Endodermal cell (in vitro differentiated cells): ENCODE measurements around the gene BEND5. TPM values are rescaled to one million over a fixed set of nuclear protein-coding genes. Genes with fewer than 3 reads are reported as not detected.

Experiments used
- DNase-seq: peaks from one replicate; pipeline ENCODE4 v3.0.0-alpha.2; 2017
- H3K27ac ChIP-seq: 2 replicates; pipeline ENCODE4 v1.5.1; 2013; ENCODE audit warnings: mild to moderate bottlenecking, low read depth, low read length, moderate library complexity
- H3K27me3 ChIP-seq: 2 replicates; pipeline ENCODE4 v1.6.1; 2013; ENCODE audit warnings: mild to moderate bottlenecking, low read length, moderate library complexity; ENCODE audit not compliant: insufficient read depth, control insufficient read depth, poor library complexity, severe bottlenecking
- H3K36me3 ChIP-seq: 2 replicates; pipeline ENCODE4 v1.7.0; 2013; ENCODE audit warnings: mild to moderate bottlenecking, low read length, moderate library complexity; ENCODE audit not compliant: control insufficient read depth, insufficient read depth
- H3K4me1 ChIP-seq: one replicate; pipeline ENCODE4 v1.7.0; 2013; ENCODE audit warnings: low read length; ENCODE audit not compliant: control insufficient read depth, insufficient read depth
- H3K4me3 ChIP-seq: 2 replicates; pipeline ENCODE4 v1.5.1; 2013; ENCODE audit warnings: mild to moderate bottlenecking, low read length, moderate library complexity
- H3K9ac ChIP-seq: 2 replicates; pipeline ENCODE4 v1.6.1; 2013; ENCODE audit warnings: mild to moderate bottlenecking, low read length, moderate library complexity; ENCODE audit not compliant: poor library complexity, severe bottlenecking; ENCODE audit errors: extremely low read depth
- H3K9me3 ChIP-seq: 2 replicates; pipeline ENCODE4 v1.6.1; 2013; ENCODE audit warnings: mild to moderate bottlenecking, low read length, moderate library complexity; ENCODE audit not compliant: control insufficient read depth
- H3K27ac Mint-ChIP-seq: 2 replicates; pipeline ENCODE4 v1.8.0; 2020; ENCODE audit warnings: mixed read lengths
- H3K27me3 Mint-ChIP-seq: 2 replicates; pipeline ENCODE4 v1.8.0; 2021; ENCODE audit warnings: mild to moderate bottlenecking, mixed read lengths; ENCODE audit not compliant: insufficient read depth
- H3K36me3 Mint-ChIP-seq: 2 replicates; pipeline ENCODE4 v1.8.0; 2020; ENCODE audit warnings: low read depth, mixed read lengths
- H3K4me1 Mint-ChIP-seq: 2 replicates; pipeline ENCODE4 v1.8.0; 2020; ENCODE audit warnings: mixed read lengths
- H3K4me3 Mint-ChIP-seq: 2 replicates; pipeline ENCODE4 v1.8.0; 2020; ENCODE audit warnings: mild to moderate bottlenecking, moderate library complexity, mixed read lengths
- H3K9me3 Mint-ChIP-seq: 2 replicates; pipeline ENCODE4 v1.8.0; 2020; ENCODE audit warnings: mild to moderate bottlenecking, mixed read lengths
- CTCF ChIP-seq: fragments of 200-600 bp; sonication (generic); conservative IDR thresholded peaks from 2 replicates; pipeline ENCODE4 v1.5.0; 2021; ENCODE audit warnings: antibody characterized with exemption, mild to moderate bottlenecking
- whole genome bisulfite sequencing, 2 experiments: methylation state at CpG; one replicate each; pipeline versions ENCODE4 v1.1.5 to v1.1.7; 2013; ENCODE audit warnings: missing lambda C conversion rate in 2 of 2, mixed read lengths in 1 of 2; ENCODE audit not compliant: insufficient coverage in 1 of 2, insufficient read length in 1 of 2; 5-methylcytosine and 5-hydroxymethylcytosine counted together
- total RNA-seq, 2 donors: library from RNA; stranded (reverse); fragmentation: NEBNext Ultra II Directional in 1 of 2; extraction: Animal tissue kit (Norgen Biotek cat#: 25700) in 1 of 2; gene quantifications; 2 replicates in 1 of 2; 3 replicates in 1 of 2; pipeline ENCODE4 v1.2.1, GENCODE V29; 2021

Gene BEND5
- total RNA-seq, 2 donors from 2014 or later: 5.9 to 6.1 TPM

GRCh38 chr1:48793863-48794262 lies 17.2 kb upstream of the BEND5 start:
- Mint-ChIP-seq H3K27me3 (peaks cover 5% of the 10 kb centered on the region), H3K36me3 (no peaks in the 10 kb centered on the region), H3K4me1 (peaks cover 14% of the 10 kb centered on the region), H3K27ac (no peak overlapping the region), H3K4me3 (no peak overlapping the region), H3K9me3 (no peaks in the 10 kb centered on the region)
- Histone ChIP-seq H3K9ac (no peak overlapping the region), H3K27ac (no peak overlapping the region), H3K4me1 (peaks cover 6% of the 10 kb centered on the region), H3K9me3 (no peaks in the 10 kb centered on the region), H3K36me3 (no peaks in the 10 kb centered on the region), H3K4me3 (no peak overlapping the region), H3K27me3 (peaks cover 18% of the 10 kb centered on the region)
- WGBS, 2 experiments: 81% methylated on average over 1 of the region's 1 CpG; no CpG with 5 or more reads in 1 of the 2 experiments
- no peak for DNase-seq
- TF ChIP-seq CTCF: no peak

- no peak overlapping the region for H3K9ac ChIP-seq
- Mint-ChIP-seq H3K27ac (no peak overlapping the region), H3K9me3 (no peaks in the 10 kb centered on the region), H3K27me3 (no peaks in the 10 kb centered on the region), H3K4me3 (no peak overlapping the region), H3K4me1 (peaks cover 14% of the 10 kb centered on the region), H3K36me3 (no peaks in the 10 kb centered on the region)
- no peak for TF ChIP-seq CTCF
- no peak for DNase-seq
- peaks cover 22% of the 10 kb centered on the region for H3K27me3 ChIP-seq
- no peaks in the 10 kb centered on the region for H3K9me3 ChIP-seq
- H3K36me3 ChIP-seq: no peaks in the 10 kb centered on the region
- WGBS, 2 experiments: 91% methylated on average over 1 of the region's 1 CpG; no CpG with 5 or more reads in 1 of the 2 experiments
- H3K27ac ChIP-seq: no peak overlapping the region
- peaks cover 6% of the 10 kb centered on the region for H3K4me1 ChIP-seq
- no peak overlapping the region for H3K4me3 ChIP-seq
Observed at GRCh38 chr1:48792961-48793360, 16.3 kb upstream of the BEND5 start.

- no peaks in the 10 kb centered on the region for H3K9me3 Mint-ChIP-seq
- H3K4me3 ChIP-seq: no peak overlapping the region
- H3K36me3 Mint-ChIP-seq: no peaks in the 10 kb centered on the region
- no peak for DNase-seq
- no peak overlapping the region for H3K27ac ChIP-seq
- no peak overlapping the region for H3K9ac ChIP-seq
- no peak for TF ChIP-seq CTCF
- H3K27me3 Mint-ChIP-seq: peaks cover 2% of the 10 kb centered on the region
- no peak overlapping the region for H3K4me3 Mint-ChIP-seq
- H3K9me3 ChIP-seq: no peaks in the 10 kb centered on the region
- H3K4me1 Mint-ChIP-seq: peaks cover 14% of the 10 kb centered on the region
- H3K27me3 ChIP-seq: peaks cover 13% of the 10 kb centered on the region
- peaks cover 6% of the 10 kb centered on the region for H3K4me1 ChIP-seq
- no peaks in the 10 kb centered on the region for H3K36me3 ChIP-seq
- H3K27ac Mint-ChIP-seq: no peak overlapping the region
Observed at GRCh38 chr1:48790397-48790796, 13.7 kb upstream of the BEND5 start.
